Measurements from ENCODE around the gene CLEC11A. TPM values are rescaled to one million over a fixed set of nuclear protein-coding genes. Genes with fewer than 3 reads are reported as not detected.

CLEC11A gene
- total and polyA plus RNA-seq, 2 of the 8 experiments (the other 6 are each of a cell fraction or from before 2014, with no cell fraction given) = 4.3 to 17.4 TPM

DNA sequence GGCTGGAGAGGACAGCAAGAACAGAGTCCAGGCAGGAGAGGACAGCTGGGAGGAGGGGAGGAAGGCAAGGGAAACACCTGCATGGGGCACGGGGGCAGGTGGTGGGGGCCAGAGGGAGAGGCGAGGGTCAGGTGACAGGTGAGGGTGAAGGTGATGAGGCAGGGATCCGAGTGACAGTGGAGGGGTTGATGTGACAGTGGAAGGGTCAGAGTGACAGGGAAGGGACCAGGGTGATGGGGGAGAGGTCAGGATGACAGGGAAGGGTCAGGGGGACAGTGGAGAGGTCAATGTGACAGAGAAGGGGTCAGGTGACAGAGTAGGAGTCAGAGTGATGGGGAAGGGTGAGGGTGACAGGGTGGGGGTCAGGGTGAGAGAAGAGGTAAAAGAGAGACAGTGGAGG, 44.8 kb upstream of the CLEC11A start (continued):
- no peak for TF ChIP-seq GABPA (IDR thresholded peaks at IDR 0.05; ENCODE audit: borderline replicate concordance, insufficient read depth, low read length)
- no peak for TF ChIP-seq NANOG (IDR thresholded peaks at IDR 0.05; ENCODE audit: insufficient read depth, low read depth, low read length, poor library complexity, severe bottlenecking)
- no peak for TF ChIP-seq SIN3A (conservative IDR thresholded peaks at IDR 0.05 in 1 of 2, IDR thresholded peaks at IDR 0.05 in 1 of 2; ENCODE audit: low read depth in 1 of 2, low read length in 2 of 2)
- no peak for TF ChIP-seq BACH1 (IDR thresholded peaks at IDR 0.05; ENCODE audit: low read length)
- TF ChIP-seq CBX5 (IDR thresholded peaks at IDR 0.05; ENCODE audit: low read depth, low read length) = no peak
